Measurements from ENCODE around the gene CDK19. TPM values are rescaled to one million over a fixed set of nuclear protein-coding genes. Genes with fewer than 3 reads are reported as not detected.

CDK19 gene
- total RNA-seq, 1 experiment from 2014 or later = 4.9 TPM

DNA sequence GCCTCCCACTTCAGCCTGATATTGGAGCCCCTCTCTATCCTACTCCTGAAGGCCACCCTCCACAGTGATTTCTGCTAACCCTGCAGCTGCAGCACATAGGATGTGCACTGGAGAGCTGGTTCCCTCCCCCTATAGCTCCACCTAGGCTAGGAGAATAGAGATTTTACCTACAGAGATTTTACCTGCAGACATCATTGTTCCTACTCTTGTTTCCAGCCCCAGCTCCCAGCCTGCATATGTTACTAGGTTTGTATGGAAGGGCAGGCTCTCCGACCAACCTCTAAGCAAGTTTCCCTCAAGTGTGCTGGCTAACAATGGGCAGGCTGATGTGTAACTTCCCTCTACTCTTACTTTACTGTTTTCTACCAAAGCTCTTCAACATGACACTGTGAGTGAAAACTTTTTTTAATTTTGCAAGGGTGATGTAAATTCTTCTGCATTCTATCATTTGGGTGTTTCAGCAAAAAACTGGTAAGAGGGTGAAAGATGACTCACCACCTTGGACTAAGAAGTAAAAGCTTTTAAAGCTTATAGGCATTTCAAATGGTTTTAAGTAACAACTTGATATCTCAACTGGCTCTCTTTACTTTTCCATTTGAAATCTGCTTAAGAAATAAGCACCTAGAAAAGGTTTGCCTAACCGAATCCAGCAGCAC, 106.8 kb downstream of the CDK19 start:
- DNase-seq (ENCODE audit: extremely low read depth, low read depth) = no peak

- no peak for DNase-seq (ENCODE audit: extremely low read depth, low read depth)
Observed at GRCh38 chr6:110705543-110705942, 109.7 kb downstream of the CDK19 start.

DNA sequence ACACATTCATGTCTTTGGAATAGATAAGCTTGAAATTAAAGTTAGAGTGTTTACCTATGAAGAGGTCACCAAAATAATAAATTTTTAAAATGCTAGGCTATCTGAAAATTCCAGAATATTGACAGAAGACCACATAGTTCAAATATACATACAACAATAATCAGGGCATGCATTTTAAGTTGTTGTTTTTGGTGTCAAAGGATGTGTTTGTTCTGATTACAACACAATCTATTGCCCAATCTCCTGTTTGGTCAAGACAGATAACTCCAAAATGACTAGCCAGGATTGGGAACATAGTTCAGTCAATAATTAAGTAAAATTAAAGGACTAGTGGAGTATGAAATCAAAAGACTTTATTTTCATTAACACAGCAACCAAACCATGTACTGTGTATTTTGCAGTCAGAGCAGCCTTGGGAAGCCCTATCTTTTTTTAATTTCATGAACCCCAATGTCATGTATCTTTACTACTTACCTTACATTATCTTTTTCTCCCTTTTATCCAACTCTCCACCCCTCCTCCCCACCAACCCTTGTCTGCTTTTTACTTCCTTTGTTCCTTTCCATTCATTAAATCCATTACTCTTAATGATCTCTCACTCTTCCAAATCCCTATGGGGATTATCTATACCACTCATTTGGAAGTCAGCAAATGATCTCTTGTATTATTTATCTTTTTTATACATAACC, 111.2 kb downstream of the CDK19 start:
- peak; percentile 3 for DNase-seq (ENCODE audit: extremely low read depth, low read depth)

- DNase-seq (ENCODE audit: extremely low read depth, low read depth) = no peak
Observed at GRCh38 chr6:110703010-110703905, 112.0 kb downstream of the CDK19 start.

- no peak for DNase-seq (ENCODE audit: extremely low read depth, low read depth)
Observed at GRCh38 chr6:110699780-110700179, 115.5 kb downstream of the CDK19 start.

- DNase-seq (ENCODE audit: extremely low read depth, low read depth) = no peak
Observed at GRCh38 chr6:110693994-110694393, 121.3 kb downstream of the CDK19 start.

GRCh38 chr6:110693296-110693695, 122.0 kb downstream of the CDK19 start:
- no peak for DNase-seq (ENCODE audit: extremely low read depth, low read depth)

GRCh38 chr6:110690916-110691315, 124.4 kb downstream of the CDK19 start:
- no peak for DNase-seq (ENCODE audit: extremely low read depth, low read depth)

DNA sequence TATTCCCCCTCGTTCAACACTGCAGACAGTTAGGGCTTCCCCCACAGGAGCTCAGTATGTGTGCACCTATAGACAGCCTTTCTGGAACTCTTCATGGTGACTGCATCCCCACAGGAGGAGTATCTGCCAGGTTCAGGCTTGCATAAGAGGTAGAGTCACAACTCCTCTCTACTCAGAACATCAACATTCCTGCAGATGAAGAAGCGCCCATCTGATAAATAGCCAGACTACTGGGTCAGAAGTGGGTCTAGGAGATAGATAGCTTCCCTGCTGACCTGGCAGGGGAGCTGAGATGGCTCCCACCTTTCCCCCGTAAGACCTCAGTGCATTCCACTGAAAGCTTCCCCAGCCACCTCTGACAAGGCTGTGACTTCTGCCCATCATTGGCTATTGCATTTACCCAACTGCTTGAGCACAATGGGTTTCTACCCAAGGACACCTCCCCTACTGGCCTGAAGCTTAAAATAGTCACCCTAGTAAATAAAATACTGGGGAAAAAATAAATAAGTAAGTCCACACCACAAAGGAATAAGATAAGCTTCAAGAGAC, 125.1 kb downstream of the CDK19 start:
- DNase-seq (ENCODE audit: extremely low read depth, low read depth) = no peak

DNA sequence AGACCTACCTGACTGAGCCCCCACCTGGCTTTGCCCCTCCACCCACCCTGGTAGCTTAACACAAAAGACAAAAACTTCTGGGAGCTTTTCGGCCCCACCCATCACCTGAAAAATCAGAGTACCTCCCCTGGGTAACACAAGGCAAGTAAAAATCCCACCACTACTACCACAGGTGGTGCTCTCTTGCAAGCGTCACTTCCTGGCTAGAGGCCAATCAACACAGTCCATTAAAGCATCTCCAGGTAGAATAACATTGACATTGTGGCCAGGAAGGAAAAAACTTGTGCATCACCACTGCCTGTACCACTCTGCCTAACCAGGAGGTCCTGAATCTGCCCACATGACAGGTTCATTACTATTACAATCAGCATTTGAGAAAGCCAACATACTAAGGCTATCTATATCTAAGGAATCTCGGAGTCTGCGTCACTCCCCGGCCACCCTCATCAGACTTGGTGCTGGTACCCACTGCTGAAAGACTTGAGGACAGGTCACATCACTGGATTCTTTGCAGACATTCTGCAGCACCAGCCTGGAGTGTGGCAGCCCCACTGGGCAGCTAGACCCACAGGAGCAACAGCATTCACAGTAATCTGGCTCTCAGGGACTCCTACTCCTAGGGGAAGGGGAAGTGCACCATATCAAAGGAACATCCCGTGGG, 125.9 kb downstream of the CDK19 start:
- no peak for DNase-seq (ENCODE audit: extremely low read depth, low read depth)

DNA sequence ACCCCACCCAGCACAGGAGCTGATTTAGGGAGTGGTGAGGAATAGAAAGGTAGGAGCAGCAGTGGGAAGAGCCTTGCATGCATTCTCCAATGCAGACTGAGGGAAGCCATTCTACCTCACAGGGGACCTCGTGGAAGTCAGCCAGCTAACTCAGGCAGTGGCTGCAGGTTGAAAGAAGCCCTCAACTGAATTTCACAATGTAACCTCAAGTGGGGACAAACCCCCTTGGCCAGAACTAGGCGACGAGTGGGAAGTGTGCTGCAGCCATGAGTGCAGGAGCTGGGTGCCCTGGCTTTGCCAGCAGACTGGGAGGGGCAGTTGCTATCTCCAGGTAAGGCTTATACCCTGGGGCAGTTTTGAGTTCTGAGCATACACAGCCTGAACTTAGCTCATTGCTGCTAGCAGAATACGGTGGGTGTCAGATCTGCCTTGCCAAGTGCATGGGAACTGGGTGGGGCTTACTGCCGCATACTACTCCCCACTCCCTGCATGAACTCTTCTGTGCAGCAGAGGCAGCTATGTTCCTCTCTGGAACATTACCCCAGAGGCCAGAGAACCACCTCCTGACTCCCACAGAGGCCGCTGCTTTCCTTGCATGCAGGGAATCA, 126.5 kb downstream of the CDK19 start:
- no peak for DNase-seq (ENCODE audit: extremely low read depth, low read depth)

- DNase-seq (ENCODE audit: extremely low read depth, low read depth) = no peak
Observed at GRCh38 chr6:110687326-110687725, 127.9 kb downstream of the CDK19 start.

- no peak for DNase-seq (ENCODE audit: extremely low read depth, low read depth)
Observed at GRCh38 chr6:110683241-110683640, 132.0 kb downstream of the CDK19 start.

GRCh38 chr6:110682460-110682853, 132.8 kb downstream of the CDK19 start:
- peak; percentile 69 for DNase-seq (ENCODE audit: extremely low read depth, low read depth)

GRCh38 chr6:110681543-110682459, 133.5 kb downstream of the CDK19 start:
- no peak for DNase-seq (ENCODE audit: extremely low read depth, low read depth)

- no peak for DNase-seq (ENCODE audit: extremely low read depth, low read depth)
Observed at GRCh38 chr6:110676396-110676795, 138.9 kb downstream of the CDK19 start.

GRCh38 chr6:110674096-110674495, 141.2 kb downstream of the CDK19 start:
- DNase-seq (ENCODE audit: extremely low read depth, low read depth) = no peak

DNA sequence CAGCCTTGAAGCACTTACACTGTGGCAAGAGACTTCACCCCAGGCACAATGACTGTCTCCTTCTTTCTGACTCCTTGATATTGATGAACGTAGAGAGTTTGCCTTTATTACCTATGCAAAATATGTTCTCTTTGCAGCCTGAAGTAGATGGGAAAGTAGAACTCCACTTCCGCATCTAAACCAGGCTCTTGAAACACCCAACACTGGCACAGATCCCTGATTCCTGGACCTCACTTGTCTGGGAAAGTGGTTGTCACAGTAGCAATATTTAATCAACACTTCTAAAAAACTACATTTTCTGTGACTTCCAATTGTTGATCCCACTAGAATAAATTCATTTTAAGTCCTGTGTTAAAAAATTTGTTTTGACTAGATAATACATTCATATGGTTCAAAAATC, 143.1 kb downstream of the CDK19 start:
- no peak for DNase-seq (ENCODE audit: extremely low read depth, low read depth)

GRCh38 chr6:110671447-110671846, 143.8 kb downstream of the CDK19 start:
- DNase-seq (ENCODE audit: extremely low read depth, low read depth) = no peak
